A549 treated with dexamethasone at 1 μM for 4 hours (cell line): ENCODE data around the gene INHBB. TPM values are rescaled to one million over a fixed set of nuclear protein-coding genes. Genes with fewer than 3 reads are reported as not detected.

Experiments
- total RNA-seq: library from RNA; stranded (reverse); fragments of 200-300 nt; extraction: Qiagen RNA extraction; gene quantifications from 5 replicates; pipeline ENCODE4 v1.2.3, GENCODE V29; 2022

The INHBB gene
- total RNA-seq: 22.0 to 35.9 TPM (median 28.5 TPM) in 5 replicates

DNA sequence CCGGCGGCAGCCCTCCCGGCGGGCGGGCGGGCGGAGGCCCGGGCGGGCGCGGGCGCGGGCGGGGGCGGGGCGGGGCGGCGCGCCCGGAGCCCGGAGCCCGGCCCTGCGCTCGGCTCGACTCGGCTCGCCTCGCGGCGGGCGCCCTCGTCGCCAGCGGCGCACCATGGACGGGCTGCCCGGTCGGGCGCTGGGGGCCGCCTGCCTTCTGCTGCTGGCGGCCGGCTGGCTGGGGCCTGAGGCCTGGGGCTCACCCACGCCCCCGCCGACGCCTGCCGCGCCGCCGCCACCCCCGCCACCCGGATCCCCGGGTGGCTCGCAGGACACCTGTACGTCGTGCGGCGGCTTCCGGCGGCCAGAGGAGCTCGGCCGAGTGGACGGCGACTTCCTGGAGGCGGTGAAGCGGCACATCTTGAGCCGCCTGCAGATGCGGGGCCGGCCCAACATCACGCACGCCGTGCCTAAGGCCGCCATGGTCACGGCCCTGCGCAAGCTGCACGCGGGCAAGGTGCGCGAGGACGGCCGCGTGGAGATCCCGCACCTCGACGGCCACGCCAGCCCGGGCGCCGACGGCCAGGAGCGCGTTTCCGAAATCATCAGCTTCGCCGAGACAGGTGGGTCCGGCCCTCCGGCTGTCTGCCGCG, at the start of gene INHBB:
TSS of gene INHBB (plus strand) at position 111 of the 641 bp plus-strand sequence. CDS start at position 164, 53 bp downstream.

Other genes starting within 250 kb of the INHBB start
- 41.3 to 48.7 TPM (median 46.8 TPM) in 5 replicates for gene TMEM185B, start 122.7 kb upstream of the INHBB start, total RNA-seq
- gene RALB, start 93.3 kb upstream of the INHBB start, total RNA-seq: 58.0 to 67.7 TPM (median 63.6 TPM) in 5 replicates